ENCODE data around the gene JPH4. TPM values are rescaled to one million over a fixed set of nuclear protein-coding genes. Genes with fewer than 3 reads are reported as not detected.
"Not testable (repeated sequence)": the region's sequence is repeated elsewhere in the genome, so short reads cannot be mapped to it uniquely, and the experiment has no call there.

JPH4 gene
- total RNA-seq, 2 donors from 2014 or later, result 0.07 TPM; not detected in 1

DNA sequence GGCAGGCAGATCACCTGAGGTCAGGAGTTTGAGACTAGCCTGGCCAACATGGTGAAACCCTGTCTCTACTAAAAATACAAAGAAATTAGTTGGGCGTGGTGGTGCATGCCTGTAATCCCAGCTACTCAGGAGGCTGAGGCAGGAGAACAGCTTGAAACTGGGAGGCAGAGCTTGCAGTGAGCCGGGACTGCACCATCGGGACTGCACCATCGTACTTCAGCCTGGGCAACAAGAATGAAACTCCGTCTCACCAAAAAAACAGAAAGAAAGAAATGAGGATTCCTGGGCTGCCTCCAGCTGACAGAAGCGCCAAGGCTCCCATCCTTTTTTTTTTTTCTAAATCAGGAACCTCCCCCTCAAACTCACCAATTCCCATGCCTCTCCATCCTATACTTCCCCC lies 41.7 kb downstream of the JPH4 start:
- not testable (repeated sequence) for H3K4me1 Mint-ChIP-seq (ENCODE audit: low read depth in 2 of 2); H3K9me3 Mint-ChIP-seq; DNase-seq (ENCODE audit: low spot score); ATAC-seq; H3K27ac Mint-ChIP-seq; H3K27me3 Mint-ChIP-seq; H3K36me3 Mint-ChIP-seq; H3K4me3 Mint-ChIP-seq

DNA sequence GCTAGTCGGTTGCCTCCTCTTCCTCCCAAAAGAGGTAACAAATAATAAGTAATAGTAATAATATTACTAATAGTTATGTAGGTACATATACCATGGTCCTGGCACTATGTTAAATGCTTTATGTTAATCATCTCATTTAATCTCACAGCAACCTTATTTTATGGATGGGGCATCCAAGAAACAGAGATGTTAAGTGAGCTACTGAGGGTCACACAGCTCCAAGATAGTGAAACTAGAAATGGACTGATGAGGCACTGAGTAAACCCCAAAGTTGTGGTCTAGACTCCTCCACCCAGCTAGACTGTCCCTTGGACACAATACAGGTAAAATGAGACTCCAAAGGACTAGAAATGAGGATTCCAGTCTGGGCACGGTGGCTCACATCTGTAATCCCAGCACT lies 42.1 kb downstream of the JPH4 start:
- Mint-ChIP-seq H3K27ac (no peak overlapping the region), H3K27me3 (no peaks in the 10 kb centered on the region), H3K36me3 (no peaks in the 10 kb centered on the region), H3K4me3 (no peak overlapping the region), H3K4me1 (ENCODE audit: low read depth in 2 of 2) (peaks cover 0 to 2% of the 10 kb centered on the region in 2 donors), H3K9me3 (no peaks in the 10 kb centered on the region)
- DNase-seq (ENCODE audit: low spot score), result no peak
- no peak for ATAC-seq

DNA sequence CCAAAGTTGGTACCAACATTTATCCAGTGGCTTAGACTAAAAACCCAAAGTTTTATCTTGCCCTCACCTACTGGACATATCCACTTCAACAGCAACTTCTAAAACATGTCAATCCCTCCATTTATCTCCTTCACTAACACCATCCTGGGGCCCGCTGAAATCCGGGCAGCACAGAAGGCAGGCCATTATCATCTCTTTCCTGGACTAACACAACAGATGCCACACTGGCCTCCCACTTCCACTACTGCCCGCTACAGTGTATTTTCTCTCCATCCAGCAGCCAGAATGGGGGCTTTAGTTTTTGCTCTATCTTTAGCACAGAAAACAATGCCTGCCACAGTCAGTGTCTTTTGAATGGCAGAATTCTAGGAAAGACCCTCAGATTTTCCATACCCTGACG lies 42.6 kb downstream of the JPH4 start:
- Mint-ChIP-seq H3K4me1 (ENCODE audit: low read depth in 2 of 2) (peaks cover 0 to 2% of the 10 kb centered on the region in 2 donors), H3K27me3 (no peaks in the 10 kb centered on the region), H3K9me3 (no peaks in the 10 kb centered on the region), H3K36me3 (no peaks in the 10 kb centered on the region), H3K4me3 (no peak overlapping the region), H3K27ac (no peak overlapping the region)
- DNase-seq (ENCODE audit: low spot score), result no peak
- no peak for ATAC-seq

DNA sequence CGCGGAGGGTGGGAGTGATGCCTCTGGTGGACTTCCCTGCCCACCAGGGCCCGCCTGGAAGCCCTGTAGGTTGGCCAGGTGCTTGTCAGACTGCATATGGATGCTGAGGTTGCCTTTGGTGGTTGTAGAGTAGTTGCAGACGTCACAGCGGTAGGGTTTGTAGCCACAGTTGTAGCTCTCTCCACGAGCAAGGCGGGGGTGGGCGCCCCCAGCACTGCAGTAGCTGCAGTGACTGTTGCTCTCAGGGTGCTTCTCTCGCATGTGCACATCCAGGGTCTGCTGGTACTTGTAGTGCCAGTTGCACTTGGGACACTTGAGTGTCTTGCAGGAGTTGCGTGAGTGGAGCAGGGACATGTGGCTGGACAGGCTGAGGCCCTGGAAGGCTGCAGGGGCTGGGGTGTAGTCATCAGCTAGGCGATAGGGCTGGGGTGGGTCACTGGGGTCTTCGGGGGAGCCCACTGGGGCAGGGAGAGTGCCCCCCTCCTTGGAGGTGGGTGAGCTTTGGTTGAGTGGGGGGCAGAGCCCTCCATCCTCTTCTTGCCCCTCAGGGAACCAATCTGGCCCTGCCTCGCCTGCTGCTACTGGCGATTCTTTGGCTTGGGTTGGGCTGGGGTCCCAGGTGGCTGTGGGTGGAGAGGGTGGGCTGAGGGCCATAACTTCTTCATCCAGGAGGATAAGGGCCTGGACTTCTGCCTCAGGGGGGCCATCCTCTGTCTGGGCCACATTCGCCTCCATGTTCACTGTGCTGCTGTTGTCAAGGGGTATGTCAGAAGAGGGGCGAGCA lies 44.7 kb downstream of the JPH4 start:
- no peak overlapping the region for H3K4me3 Mint-ChIP-seq

DNA sequence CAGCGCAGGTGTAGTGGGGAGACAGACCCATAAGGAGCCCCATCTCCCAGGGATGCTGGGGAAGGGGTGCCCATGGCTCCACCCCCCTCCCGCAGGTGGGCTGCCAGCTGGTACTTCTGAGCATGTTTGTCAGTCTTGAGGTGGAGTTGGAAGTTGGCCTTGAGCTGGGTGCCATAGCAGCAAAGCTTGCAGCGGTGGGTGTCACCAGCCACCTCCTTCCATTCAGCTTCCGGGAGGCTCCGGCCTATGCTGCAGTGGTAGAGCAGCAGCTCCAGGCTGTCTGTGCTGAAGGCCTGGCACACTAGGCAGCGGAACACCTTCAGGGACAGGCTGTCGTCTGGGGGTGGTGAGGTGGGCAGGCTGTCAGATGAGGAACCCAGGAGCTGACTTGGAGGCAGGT lies 45.9 kb downstream of the JPH4 start:
- Mint-ChIP-seq H3K9me3 (no peaks in the 10 kb centered on the region), H3K4me3 (no peak overlapping the region), H3K4me1 (ENCODE audit: low read depth in 2 of 2) (no peaks in the 10 kb centered on the region), H3K27ac (no peak overlapping the region), H3K36me3 (no peaks in the 10 kb centered on the region), H3K27me3 (no peaks in the 10 kb centered on the region)
- no peak for ATAC-seq
- DNase-seq (ENCODE audit: low spot score), result no peak

More for the DNA sequence above, 44.7 kb downstream of the JPH4 start:
- H3K9me3 Mint-ChIP-seq, result no peaks in the 10 kb centered on the region
- no peaks in the 10 kb centered on the region for H3K27me3 Mint-ChIP-seq
- H3K36me3 Mint-ChIP-seq, result no peaks in the 10 kb centered on the region
- DNase-seq (ENCODE audit: low spot score) (no peak), ATAC-seq (no peak)
- H3K4me1 Mint-ChIP-seq (ENCODE audit: low read depth in 2 of 2), result no peaks in the 10 kb centered on the region
- no peak overlapping the region for H3K27ac Mint-ChIP-seq

DNA sequence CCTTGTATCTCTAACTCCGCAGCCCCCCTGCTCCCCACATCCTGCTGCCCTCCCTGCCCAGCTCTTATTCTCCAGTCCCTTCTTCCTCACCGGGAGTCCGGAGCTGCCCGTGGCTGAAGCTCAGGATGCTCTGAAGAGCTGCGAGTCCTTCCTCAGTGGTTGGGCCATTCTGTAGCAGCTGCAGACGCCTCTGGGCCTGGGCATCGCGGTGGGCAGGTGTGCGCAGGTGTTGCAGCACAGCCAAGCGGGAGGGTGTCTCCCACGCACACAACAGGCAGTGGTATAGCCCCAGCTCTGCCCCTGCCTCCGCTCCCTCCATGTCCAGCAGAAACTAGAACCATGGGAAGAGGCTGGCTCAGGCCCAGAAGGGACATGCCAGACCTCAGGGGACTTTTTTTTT lies 47.2 kb downstream of the JPH4 start:
- Mint-ChIP-seq H3K36me3 (no peaks in the 10 kb centered on the region), H3K9me3 (no peaks in the 10 kb centered on the region), H3K4me3 (no peak overlapping the region), H3K27me3 (no peaks in the 10 kb centered on the region), H3K27ac (peak overlapping the region in 1 of 2 donors; percentile 8), H3K4me1 (ENCODE audit: low read depth in 2 of 2) (no peaks in the 10 kb centered on the region)
- DNase-seq (ENCODE audit: low spot score) (no peak), ATAC-seq (no peak)

DNA sequence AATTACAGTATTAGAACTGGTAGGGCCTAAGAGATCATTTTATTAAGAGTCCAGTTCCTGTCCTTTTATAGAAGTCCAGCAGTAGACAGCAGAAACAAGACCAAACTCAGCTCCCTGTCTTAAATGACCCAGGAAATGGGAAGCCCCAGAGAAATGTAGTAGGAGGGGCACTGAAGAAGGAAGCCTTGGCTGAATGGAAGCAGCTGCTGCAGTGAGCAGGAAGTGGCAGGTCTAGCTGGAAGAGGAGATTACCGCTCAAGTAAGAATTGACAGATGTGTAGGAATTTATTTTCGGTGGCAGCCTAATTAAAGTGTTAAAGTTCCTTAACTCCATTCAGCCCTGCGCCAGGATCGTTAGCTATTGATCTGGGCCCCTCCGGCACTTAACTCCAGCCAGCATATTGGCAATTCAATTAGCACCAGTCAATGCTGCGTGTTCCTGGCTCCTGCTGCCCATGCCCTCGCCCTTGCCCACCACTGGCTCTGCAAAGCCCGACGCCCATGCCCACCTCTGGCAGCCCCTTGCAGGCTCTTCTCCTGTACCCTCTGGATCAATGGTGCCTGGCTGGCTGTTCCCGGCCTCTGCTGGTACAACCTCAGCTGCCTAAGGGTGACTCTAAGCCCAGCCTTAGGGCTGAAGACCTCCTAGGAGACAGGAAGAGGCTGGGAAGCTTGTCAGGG lies 48.1 kb downstream of the JPH4 start:
- Mint-ChIP-seq H3K27ac (peak overlapping the region in 1 of 2 donors; percentile 8), H3K4me3 (no peak overlapping the region), H3K9me3 (no peaks in the 10 kb centered on the region), H3K36me3 (no peaks in the 10 kb centered on the region), H3K27me3 (no peaks in the 10 kb centered on the region), H3K4me1 (ENCODE audit: low read depth in 2 of 2) (no peaks in the 10 kb centered on the region)
- ATAC-seq (no peak), DNase-seq (ENCODE audit: low spot score) (no peak)

DNA sequence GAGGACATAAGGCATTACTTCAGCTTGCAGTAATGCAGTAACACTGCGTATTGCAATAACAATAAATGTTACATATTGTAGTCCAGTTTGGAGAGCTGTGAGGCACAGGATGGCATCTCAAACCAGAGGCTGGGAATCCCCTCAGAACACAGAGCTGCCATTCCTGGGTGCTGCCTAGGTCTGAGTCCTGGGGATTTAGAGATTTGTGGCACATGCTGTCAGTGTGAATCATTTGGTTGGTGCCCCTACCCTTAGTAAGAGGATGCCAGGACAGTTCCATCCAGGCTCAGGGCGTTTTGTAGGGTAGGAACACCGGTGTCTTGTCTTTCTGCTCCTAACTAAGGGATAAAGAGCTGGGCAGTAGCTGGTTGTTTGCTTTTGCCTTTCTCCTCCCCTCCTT lies 49.6 kb downstream of the JPH4 start:
- ATAC-seq (no peak), DNase-seq (ENCODE audit: low spot score) (no peak)
- no peaks in the 10 kb centered on the region for H3K4me1 Mint-ChIP-seq (ENCODE audit: low read depth in 2 of 2)
- no peaks in the 10 kb centered on the region for H3K36me3 Mint-ChIP-seq
- H3K27me3 Mint-ChIP-seq, result no peaks in the 10 kb centered on the region
- no peak overlapping the region for H3K4me3 Mint-ChIP-seq
- H3K27ac Mint-ChIP-seq, result no peak overlapping the region
- no peaks in the 10 kb centered on the region for H3K9me3 Mint-ChIP-seq

DNA sequence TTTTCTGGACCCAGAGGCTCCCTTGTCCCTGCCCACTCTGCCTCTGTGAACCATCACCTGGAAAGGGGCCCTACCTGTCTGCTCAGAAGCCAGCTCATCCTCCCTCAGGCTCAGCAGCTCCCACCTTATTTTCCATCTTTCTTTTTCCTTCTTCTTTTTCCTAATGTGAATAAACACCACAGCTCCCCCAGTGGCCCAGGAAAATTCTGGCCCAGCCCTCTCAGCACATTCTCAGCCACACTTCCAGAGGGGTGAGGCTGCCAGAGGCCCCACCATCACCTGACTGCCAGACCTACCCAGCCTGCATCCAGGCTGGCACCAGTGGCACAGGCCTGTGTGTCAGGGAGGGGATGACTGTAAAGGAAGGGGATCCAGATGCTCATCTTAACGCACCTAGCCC lies 50.0 kb downstream of the JPH4 start:
- Mint-ChIP-seq H3K4me1 (ENCODE audit: low read depth in 2 of 2) (no peaks in the 10 kb centered on the region), H3K27me3 (no peaks in the 10 kb centered on the region), H3K36me3 (no peaks in the 10 kb centered on the region), H3K27ac (no peak overlapping the region), H3K9me3 (no peaks in the 10 kb centered on the region), H3K4me3 (no peak overlapping the region)
- ATAC-seq, result no peak
- no peak for DNase-seq (ENCODE audit: low spot score)

DNA sequence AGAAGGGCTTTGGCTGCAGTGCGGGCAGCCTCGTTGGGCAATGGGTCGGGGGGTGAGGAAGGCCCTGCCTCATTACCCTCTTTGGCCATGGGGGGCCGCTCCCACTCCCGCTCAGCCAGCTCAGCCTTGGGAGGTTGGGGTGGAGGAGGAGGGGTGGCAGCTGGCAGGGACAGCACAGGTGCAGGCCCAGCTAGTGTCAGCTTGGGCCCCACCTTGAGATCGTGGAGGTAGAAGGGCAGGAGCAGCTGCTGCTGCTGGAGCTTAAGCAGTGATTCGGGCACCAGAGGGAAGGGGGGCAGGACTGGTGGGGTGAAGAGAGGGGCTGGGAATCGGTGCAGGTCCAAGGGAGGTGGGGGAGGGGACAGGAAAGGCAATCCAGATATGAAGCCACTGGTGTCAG lies 53.0 kb downstream of the JPH4 start:
- no peak for ATAC-seq
- H3K9me3 Mint-ChIP-seq, result no peaks in the 10 kb centered on the region
- H3K4me3 Mint-ChIP-seq, result no peak overlapping the region
- no peaks in the 10 kb centered on the region for H3K36me3 Mint-ChIP-seq
- H3K27ac Mint-ChIP-seq, result no peak overlapping the region
- H3K4me1 Mint-ChIP-seq (ENCODE audit: low read depth in 2 of 2), result peaks cover 0 to 3% of the 10 kb centered on the region in 2 donors
- DNase-seq (ENCODE audit: low spot score), result no peak
- no peaks in the 10 kb centered on the region for H3K27me3 Mint-ChIP-seq

DNA sequence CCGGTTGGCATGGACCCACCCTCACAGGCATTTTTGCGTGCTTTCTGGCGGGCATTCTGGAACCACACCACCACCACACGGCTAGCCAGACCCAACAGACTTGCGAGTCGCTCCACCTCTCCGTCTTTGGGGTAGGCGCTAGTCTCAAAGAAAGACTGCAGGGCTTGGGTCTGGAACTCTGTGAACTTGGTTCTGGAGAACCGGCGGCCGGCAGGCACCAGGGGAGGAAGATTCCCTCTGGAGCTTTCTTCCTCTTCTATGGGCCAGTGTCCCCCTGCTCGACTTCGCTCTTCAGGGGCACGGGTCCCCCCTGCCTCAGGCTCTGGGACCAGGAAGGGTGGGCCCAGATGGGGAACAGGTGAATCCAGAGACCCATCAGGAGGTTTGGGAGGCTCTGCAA lies 53.6 kb downstream of the JPH4 start:
- H3K9me3 Mint-ChIP-seq, result no peaks in the 10 kb centered on the region
- no peaks in the 10 kb centered on the region for H3K27me3 Mint-ChIP-seq
- DNase-seq (ENCODE audit: low spot score) (no peak), ATAC-seq (no peak)
- H3K4me3 Mint-ChIP-seq, result no peak overlapping the region
- no peak overlapping the region for H3K27ac Mint-ChIP-seq
- H3K4me1 Mint-ChIP-seq (ENCODE audit: low read depth in 2 of 2), result peaks cover 0 to 3% of the 10 kb centered on the region in 2 donors
- H3K36me3 Mint-ChIP-seq, result no peaks in the 10 kb centered on the region

DNA sequence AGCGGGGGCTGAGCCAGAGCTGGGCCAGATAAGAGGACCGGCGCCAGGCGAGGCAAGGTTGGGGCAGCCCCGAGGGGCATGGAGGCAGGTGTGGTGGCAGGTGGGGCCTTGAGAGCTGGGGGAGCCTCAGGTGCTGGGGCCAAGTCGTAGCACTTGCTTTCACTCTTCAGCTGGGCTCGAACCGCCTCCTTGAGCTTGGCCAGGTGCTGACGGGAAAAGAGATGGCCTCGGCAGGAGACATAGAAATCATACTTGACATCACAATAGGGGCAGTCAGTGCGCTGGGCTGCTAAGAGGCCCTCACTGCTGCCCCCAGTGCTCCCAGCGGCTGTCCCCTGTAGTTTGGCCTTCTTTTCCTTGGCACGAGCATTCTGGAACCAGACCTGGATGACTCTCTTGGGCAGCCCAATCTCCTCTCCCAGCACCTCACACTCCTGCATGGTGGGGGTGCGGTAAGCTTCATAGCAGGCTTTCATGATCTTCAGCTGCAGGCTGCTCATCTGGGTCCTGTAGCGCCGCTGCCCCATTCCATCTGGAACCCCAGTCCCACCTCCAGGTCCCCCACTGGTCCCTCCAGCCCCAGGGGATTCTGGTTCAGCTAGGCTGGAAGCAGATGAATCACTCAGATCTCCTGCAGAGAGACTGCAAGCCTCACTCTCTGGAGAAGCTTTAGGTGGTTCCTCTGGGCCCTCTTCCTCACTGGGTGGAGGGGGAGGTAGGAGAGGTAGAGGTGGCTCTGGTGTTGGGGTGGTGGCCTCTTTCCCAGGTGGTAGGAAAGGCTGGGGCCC lies 55.2 kb downstream of the JPH4 start:
- H3K27me3 Mint-ChIP-seq, result no peaks in the 10 kb centered on the region
- no peaks in the 10 kb centered on the region for H3K36me3 Mint-ChIP-seq
- ATAC-seq, result no peak
- DNase-seq (ENCODE audit: low spot score), result no peak
- H3K9me3 Mint-ChIP-seq, result no peaks in the 10 kb centered on the region
- H3K4me3 Mint-ChIP-seq, result no peak overlapping the region
- peaks cover 0 to 3% of the 10 kb centered on the region in 2 donors for H3K4me1 Mint-ChIP-seq (ENCODE audit: low read depth in 2 of 2)
- H3K27ac Mint-ChIP-seq, result no peak overlapping the region

DNA sequence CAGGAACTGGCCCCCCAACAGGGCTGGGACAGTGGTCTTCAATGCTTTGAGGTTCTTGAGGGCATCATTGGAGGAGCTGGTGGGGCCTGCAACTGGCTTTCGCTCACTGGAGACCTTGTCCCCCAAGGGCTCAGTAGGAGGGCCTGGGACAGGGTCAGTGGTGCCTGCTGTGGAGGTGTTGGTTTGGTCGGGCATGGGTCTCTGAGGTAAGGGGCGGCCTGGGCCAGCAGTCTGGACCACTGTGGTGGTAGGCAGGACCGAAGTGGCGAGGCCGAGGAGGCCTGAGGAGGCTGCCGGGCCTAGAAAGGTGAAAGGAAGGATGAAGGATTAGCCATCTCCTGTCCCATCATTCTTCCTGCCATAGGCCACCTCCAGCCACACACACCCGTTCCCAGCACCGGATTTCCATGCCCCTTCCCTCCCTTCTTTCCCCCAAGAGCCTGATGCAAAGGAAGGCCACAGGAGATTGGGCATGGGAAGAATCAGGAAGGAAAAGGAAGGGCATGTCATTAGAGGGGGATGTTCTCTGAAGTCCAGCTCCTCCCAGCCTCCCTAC lies 55.9 kb downstream of the JPH4 start:
- H3K36me3 Mint-ChIP-seq, result no peaks in the 10 kb centered on the region
- no peaks in the 10 kb centered on the region for H3K27me3 Mint-ChIP-seq
- H3K9me3 Mint-ChIP-seq, result no peaks in the 10 kb centered on the region
- ATAC-seq (no peak), DNase-seq (ENCODE audit: low spot score) (no peak)
- H3K4me3 Mint-ChIP-seq, result no peak overlapping the region
- H3K27ac Mint-ChIP-seq, result no peak overlapping the region
- H3K4me1 Mint-ChIP-seq (ENCODE audit: low read depth in 2 of 2), result peaks cover 0 to 3% of the 10 kb centered on the region in 2 donors

All from natural killer cell treated with Interleukin-12 subunit alpha and Interleukin-12 subunit beta and Interleukin-15 and Interleukin-18, amount 100 ng/mL, for 72 hours (primary cell).